ENCODE measurements around the gene VDR. TPM values are rescaled to one million over a fixed set of nuclear protein-coding genes. Genes with fewer than 3 reads are reported as not detected.

The VDR gene
- polyA plus RNA-seq, 12 donors: 0.17 to 4.4 (median 0.56) TPM; not detected in 1

DNA sequence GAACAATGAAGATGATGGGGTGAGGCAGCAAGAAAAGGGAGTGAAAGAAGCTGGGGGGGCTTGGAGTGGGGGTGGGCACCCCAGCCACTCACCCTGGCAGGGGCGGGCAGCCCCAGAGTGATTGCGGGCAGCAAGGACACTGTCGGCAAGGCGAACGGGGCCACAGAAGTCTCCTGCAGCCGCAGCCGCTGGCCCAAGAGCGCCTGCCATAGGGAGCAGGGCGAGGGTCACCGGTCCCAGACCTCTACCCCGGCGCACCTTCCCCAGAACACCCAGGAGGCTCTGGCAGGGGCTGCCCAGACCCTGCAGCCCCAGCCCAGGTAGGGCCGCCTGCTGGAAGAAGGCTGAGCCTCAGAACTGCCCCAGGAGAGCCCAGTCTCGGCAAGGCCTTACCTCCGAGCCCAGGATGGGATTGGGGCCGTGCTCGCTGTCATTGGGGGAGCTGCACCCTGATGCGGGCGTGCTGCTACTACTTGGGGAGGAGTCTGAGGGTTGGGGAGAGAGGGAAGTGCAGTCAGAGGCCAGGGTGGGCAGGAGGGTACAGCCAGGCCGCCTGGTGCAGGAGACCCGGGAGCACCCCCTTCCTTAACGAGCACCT, 108.9 kb downstream of the VDR start:
- DNase-seq: no peak

GRCh38 chr12:47795121-47795813, 109.5 kb downstream of the VDR start:
- no peak for DNase-seq

- DNase-seq: no peak
Measured at GRCh38 chr12:47794679-47795078, 110.1 kb downstream of the VDR start.

GRCh38 chr12:47793015-47793681, 111.6 kb downstream of the VDR start:
- no peak for DNase-seq

- no peak for DNase-seq
Measured at GRCh38 chr12:47791874-47792273, 112.9 kb downstream of the VDR start.

Other genes with a start within 250 kb of the VDR start
- 10 to 100 TPM in 11 of 12 donors, not detected in 1; 21.4 to 38.4 (median 30.7) TPM for gene RPAP3, start 199.0 kb downstream of the VDR start, polyA plus RNA-seq (ENCODE audit: insufficient read length in 12 of 12)
- gene ENDOU, start 179.5 kb downstream of the VDR start, polyA plus RNA-seq (ENCODE audit: insufficient read length in 12 of 12): 1 to 10 TPM in 2 of 12 donors, under 1 TPM in 8, not detected in 2; 0.11 to 1.6 (median 0.28) TPM
- 10 to 100 TPM in 7 of 12 donors, 1 to 10 TPM in 4, not detected in 1; 7.9 to 17.9 (median 11.0) TPM for gene RAPGEF3, start 146.1 kb downstream of the VDR start, polyA plus RNA-seq (ENCODE audit: insufficient read length in 12 of 12)
- gene SLC48A1, start 131.8 kb downstream of the VDR start, polyA plus RNA-seq (ENCODE audit: insufficient read length in 12 of 12): 10 to 100 TPM in 8 of 12 donors, 1 to 10 TPM in 3, not detected in 1; 8.1 to 46.8 (median 11.5) TPM
- 100 to 1,000 TPM in 1 of 12 donors, 10 to 100 TPM in 10, not detected in 1; 46.9 to 128 (median 60.7) TPM for gene HDAC7, start 85.1 kb downstream of the VDR start, polyA plus RNA-seq (ENCODE audit: insufficient read length in 12 of 12)
- 10 to 100 TPM in 11 of 12 donors, not detected in 1; 42.2 to 78.3 (median 65.0) TPM for gene TMEM106C, start 58.6 kb upstream of the VDR start, polyA plus RNA-seq (ENCODE audit: insufficient read length in 12 of 12)
- 10 to 100 TPM in 11 of 12 donors, not detected in 1; 13.9 to 78.9 (median 25.9) TPM for gene COL2A1, start 99.5 kb upstream of the VDR start, polyA plus RNA-seq (ENCODE audit: insufficient read length in 12 of 12)
- 10 to 100 TPM in 11 of 12 donors, not detected in 1; 13.2 to 20.4 (median 16.7) TPM for gene SENP1, start 201.1 kb upstream of the VDR start, polyA plus RNA-seq (ENCODE audit: insufficient read length in 12 of 12)
- gene PFKM, start 214.4 kb upstream of the VDR start, polyA plus RNA-seq (ENCODE audit: insufficient read length in 12 of 12): 100 to 1,000 TPM in 11 of 12 donors, not detected in 1; 104 to 345 (median 290) TPM